C4-2B (cell line): ENCODE measurements around the gene ADAMTS18.

Experiments
- H3K27ac ChIP-seq: fragments of 450-650 bp; 2 replicates; pipeline ENCODE4 v1.5.1; 2017
- ZFX ChIP-seq: fragments of 450-650 bp; IDR thresholded peaks from 2 replicates; pipeline ENCODE4 v1.6.1; 2017
- TF ChIP-seq, protein P1 (sequence below): fragments of 450-650 bp; conservative IDR thresholded peaks from 2 replicates; pipeline ENCODE4 v1.5.1; 2017; ENCODE audit warnings: mild to moderate bottlenecking

ADAMTS18 gene

DNA sequence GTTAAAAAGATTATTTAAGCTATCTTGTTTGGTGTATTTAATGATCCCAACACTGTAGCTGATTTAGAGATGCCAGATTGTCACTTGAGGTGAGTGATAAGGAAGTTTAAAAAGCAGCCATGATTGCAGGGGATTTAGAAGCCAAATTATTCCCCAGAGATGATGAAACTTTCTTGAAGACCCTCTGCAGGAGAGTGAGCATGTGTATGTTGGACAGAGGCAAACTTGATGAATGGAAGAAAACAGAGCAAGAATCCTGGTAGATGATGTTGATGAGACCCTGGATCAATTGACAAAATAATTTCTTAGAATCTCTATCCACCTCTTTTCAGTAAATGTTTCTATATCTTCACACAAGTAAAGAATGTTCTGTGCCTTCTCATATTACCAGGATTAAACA lies 14.4 kb upstream of the ADAMTS18 start:
- TF ChIP-seq ZFX, result no peak
- TF ChIP-seq, protein P1, sequence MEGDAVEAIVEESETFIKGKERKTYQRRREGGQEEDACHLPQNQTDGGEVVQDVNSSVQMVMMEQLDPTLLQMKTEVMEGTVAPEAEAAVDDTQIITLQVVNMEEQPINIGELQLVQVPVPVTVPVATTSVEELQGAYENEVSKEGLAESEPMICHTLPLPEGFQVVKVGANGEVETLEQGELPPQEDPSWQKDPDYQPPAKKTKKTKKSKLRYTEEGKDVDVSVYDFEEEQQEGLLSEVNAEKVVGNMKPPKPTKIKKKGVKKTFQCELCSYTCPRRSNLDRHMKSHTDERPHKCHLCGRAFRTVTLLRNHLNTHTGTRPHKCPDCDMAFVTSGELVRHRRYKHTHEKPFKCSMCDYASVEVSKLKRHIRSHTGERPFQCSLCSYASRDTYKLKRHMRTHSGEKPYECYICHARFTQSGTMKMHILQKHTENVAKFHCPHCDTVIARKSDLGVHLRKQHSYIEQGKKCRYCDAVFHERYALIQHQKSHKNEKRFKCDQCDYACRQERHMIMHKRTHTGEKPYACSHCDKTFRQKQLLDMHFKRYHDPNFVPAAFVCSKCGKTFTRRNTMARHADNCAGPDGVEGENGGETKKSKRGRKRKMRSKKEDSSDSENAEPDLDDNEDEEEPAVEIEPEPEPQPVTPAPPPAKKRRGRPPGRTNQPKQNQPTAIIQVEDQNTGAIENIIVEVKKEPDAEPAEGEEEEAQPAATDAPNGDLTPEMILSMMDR, result no peak

DNA sequence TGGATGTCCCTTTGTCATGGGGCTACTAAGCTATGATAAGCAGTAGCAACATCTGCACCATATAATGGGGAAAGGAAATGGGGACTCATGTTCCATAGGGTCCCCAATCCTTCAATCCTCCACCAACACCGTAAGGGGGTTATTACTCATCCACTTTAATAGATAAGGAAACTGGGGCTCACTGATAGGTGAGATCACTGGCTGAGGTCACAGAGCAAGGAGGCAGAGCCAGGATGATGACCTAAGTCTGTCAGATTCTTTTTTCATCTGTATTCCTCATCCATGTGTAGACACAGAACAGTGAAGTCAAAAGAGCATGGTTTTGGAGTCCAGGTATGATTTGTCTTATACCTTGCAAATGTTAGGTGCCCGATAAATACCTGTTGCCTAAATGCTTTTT lies 10.5 kb upstream of the ADAMTS18 start:
- TF ChIP-seq, protein P1, result no peak
- TF ChIP-seq ZFX, result no peak
- H3K27ac ChIP-seq, result no peak overlapping the region

More for the DNA sequence above, 14.4 kb upstream of the ADAMTS18 start:
- no peak overlapping the region for H3K27ac ChIP-seq

GRCh38 chr16:77444147-77444460 lies 9.3 kb upstream of the ADAMTS18 start:
- TF ChIP-seq ZFX, result no peak
- TF ChIP-seq, protein P1, result no peak
- H3K27ac ChIP-seq, result no peak overlapping the region

- H3K27ac ChIP-seq, result no peak overlapping the region
- TF ChIP-seq, protein P1, result no peak
- TF ChIP-seq ZFX, result no peak
These were observed 8.7 kb upstream of the ADAMTS18 start for GRCh38 chr16:77443357-77444146.

GRCh38 chr16:77442078-77442477 lies 7.2 kb upstream of the ADAMTS18 start:
- no peak for TF ChIP-seq ZFX
- TF ChIP-seq, protein P1, result no peak
- H3K27ac ChIP-seq, result no peak overlapping the region

DNA sequence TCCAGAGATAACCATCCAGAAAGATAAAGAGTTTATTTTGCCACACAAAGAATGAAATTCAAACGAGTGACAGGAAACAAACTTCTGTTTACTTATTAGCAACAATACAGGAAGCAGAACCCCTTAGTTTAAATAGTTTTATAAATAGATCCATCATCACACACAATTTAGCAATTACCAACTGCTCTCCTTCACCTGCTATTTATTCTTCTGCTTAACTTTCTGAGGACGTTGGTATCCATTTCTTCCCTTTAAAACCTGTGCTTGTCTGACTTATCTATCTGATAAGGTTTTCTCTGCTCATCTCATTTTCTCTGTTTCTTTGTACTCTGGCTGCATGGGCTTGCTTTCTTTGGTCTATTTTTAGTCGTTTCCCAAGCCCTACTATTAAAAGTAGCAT lies 4.3 kb upstream of the ADAMTS18 start:
- no peak overlapping the region for H3K27ac ChIP-seq
- TF ChIP-seq ZFX, result no peak

GRCh38 chr16:77437859-77438258 lies 3.0 kb upstream of the ADAMTS18 start:
- no peak overlapping the region for H3K27ac ChIP-seq
- TF ChIP-seq ZFX, result no peak
- TF ChIP-seq, protein P1, result peak; percentile 34

- TF ChIP-seq, protein P1, result no peak
- no peak for TF ChIP-seq ZFX
- H3K27ac ChIP-seq, result no peak overlapping the region
These were observed 512 bp upstream of the ADAMTS18 start for GRCh38 chr16:77435272-77435820.
